HepG2 (cell line): ENCODE results near the gene PHAX. TPM values are rescaled to one million over a fixed set of nuclear protein-coding genes. Genes with fewer than 3 reads are reported as not detected.

ENCODE experiments used
- ATAC-seq: fragments of 200-7000 bp; cut with Tn5 transposase; 3 replicates; pipeline ENCODE4 v1.9.1; 2020; ENCODE audit warnings: mild to moderate bottlenecking, moderate library complexity
- BruUV-seq: library from RNA; stranded (reverse); fragments of 400-500 nt; replicated peaks from 2 replicates; lab custom pipeline; 2021; lab: Mats Ljungman, UMichigan
- CTCF ChIA-PET: fragments of 300-600 bp; formaldehyde crosslinking; extraction: SDS; loops from one replicate; lab custom pipeline; 2021; ENCODE audit warnings: low total read pairs, inconsistent platforms, low intra/inter-chr PET ratio; lab: Yijun Ruan, JAX
- POLR2A ChIA-PET: fragments of 350-600 bp; sonication (Branson Sonifier 250); formaldehyde crosslinking; loops from one replicate; lab custom pipeline; 2020; ENCODE audit warnings: antibody characterized with exemption, inconsistent platforms; lab: Yijun Ruan, JAX
- DNase-seq: peaks from one replicate; pipeline ENCODE4 v3.0.0-alpha.2; 2015; ENCODE audit warnings: low spot score
- FAIRE-seq: peaks from 3 replicates; lab custom pipeline; 2011; peaks lifted over from hg19 to GRCh38; lab: Jason Lieb, UNC
- H2AFZ ChIP-seq: one replicate; pipeline ENCODE4 v1.6.1; 2011; ENCODE audit warnings: low read length, inconsistent platforms
- H3K27ac ChIP-seq: fragments of 300-600 bp; 3 replicates; pipeline ENCODE4 v1.8.0; 2011; ENCODE audit warnings: mixed run types, mild to moderate bottlenecking, mixed read lengths, low read length, inconsistent platforms; ENCODE audit not compliant: insufficient read depth; ENCODE audit errors: extremely low read length
- H3K27me3 ChIP-seq, 2 experiments: fragments of 200-600 bp in 1 of 2; 2 replicates in 1 of 2; 3 replicates in 1 of 2; pipeline versions ENCODE4 v1.6.0 to v1.8.0; 2011; ENCODE audit warnings: low read length in 2 of 2, mild to moderate bottlenecking in 2 of 2, moderate library complexity in 2 of 2, inconsistent platforms in 1 of 2; ENCODE audit not compliant: insufficient read depth in 2 of 2, control insufficient read depth in 1 of 2
- H3K36me3 ChIP-seq, 2 experiments: fragments of 200-600 bp in 1 of 2; replicated peaks in 1 of 2; 2 replicates in 1 of 2; 3 replicates in 1 of 2; pipeline versions ENCODE4 v1.5.1 to v1.8.0; 2011; ENCODE audit warnings: low read length in 2 of 2, inconsistent platforms in 1 of 2; ENCODE audit not compliant: insufficient read depth in 2 of 2, control insufficient read depth in 1 of 2
- H3K4me1 ChIP-seq: 2 replicates; pipeline ENCODE4 v1.5.1; 2012; ENCODE audit warnings: low read length, inconsistent platforms; ENCODE audit not compliant: insufficient read depth
- H3K4me2 ChIP-seq: 2 replicates; pipeline ENCODE4 v1.6.0; 2011; ENCODE audit warnings: low read depth, low read length, inconsistent platforms
- H3K4me3 ChIP-seq, 3 experiments: fragments of 200-600 bp in 1 of 3; sonication (generic), shearing (Covaris generic) in 1 of 3; replicated peaks in 1 of 3; 2 replicates each; pipeline ENCODE4 v1.5.1; 2011 to 2016; ENCODE audit warnings: low read length in 3 of 3, inconsistent platforms in 2 of 3, low read depth in 2 of 3, mild to moderate bottlenecking in 2 of 3, control low read depth in 1 of 3, mixed read lengths in 1 of 3; ENCODE audit not compliant: insufficient read depth in 1 of 3
- H3K79me2 ChIP-seq: one replicate; pipeline ENCODE4 v1.6.1; 2011; ENCODE audit warnings: low read length, inconsistent platforms; ENCODE audit not compliant: insufficient read depth
- H3K9ac ChIP-seq: 2 replicates; pipeline ENCODE4 v1.6.0; 2011; ENCODE audit warnings: mild to moderate bottlenecking, low read depth, low read length, inconsistent platforms; ENCODE audit not compliant: insufficient read depth
- H3K9me3 ChIP-seq: 2 replicates; pipeline ENCODE4 v1.5.1; 2012; ENCODE audit warnings: mild to moderate bottlenecking, low read length
- H4K20me1 ChIP-seq: 2 replicates; pipeline ENCODE4 v1.6.0; 2011; ENCODE audit warnings: inconsistent platforms, mild to moderate bottlenecking, low read length, moderate library complexity; ENCODE audit not compliant: insufficient read depth
- AGO2 ChIP-seq: fragments of 200-400 bp; formaldehyde crosslinking; optimal IDR thresholded peaks from 2 replicates; pipeline ENCODE3; 2017; ENCODE audit warnings: mild to moderate bottlenecking, low read depth, low read length, moderate library complexity
- CBFB ChIP-seq: sonication (generic); formaldehyde crosslinking; IDR thresholded peaks from 2 replicates; pipeline ENCODE4 v1.4.0; 2020; ENCODE audit warnings: missing genetic modification reagents
- CC2D1A ChIP-seq: sonication (generic); formaldehyde crosslinking; IDR thresholded peaks from 2 replicates; pipeline ENCODE4 v1.8.1; 2023; ENCODE audit warnings: mild to moderate bottlenecking, missing genetic modification reagents
- CREB1 ChIP-seq, 2 experiments: fragments of 450-650 bp in 1 of 2; IDR thresholded peaks; 2 replicates each; pipeline ENCODE4 v1.6.1; 2016 to 2017; ENCODE audit warnings: control low read depth in 1 of 2, mild to moderate bottlenecking in 1 of 2, missing compliant biosample characterization in 1 of 2, missing genetic modification characterization in 1 of 2
- EHMT2 ChIP-seq: fragments of 200-600 bp; sonication (generic); IDR thresholded peaks from 2 replicates; pipeline ENCODE4 v1.7.0; 2017; ENCODE audit warnings: antibody characterized with exemption, low read depth, low read length, borderline replicate concordance
- FOXJ3 ChIP-seq: sonication (generic); formaldehyde crosslinking; IDR thresholded peaks from 2 replicates; pipeline ENCODE4 v1.4.0; 2020; ENCODE audit warnings: missing genetic modification reagents, mild to moderate bottlenecking, borderline replicate concordance
- HMG20A ChIP-seq: IDR thresholded peaks from 2 replicates; pipeline ENCODE4 v1.6.1; 2016; ENCODE audit warnings: borderline replicate concordance
- HNRNPH1 ChIP-seq: fragments of 200-400 bp; formaldehyde crosslinking; optimal IDR thresholded peaks from 2 replicates; pipeline ENCODE3; 2017; ENCODE audit warnings: mild to moderate bottlenecking, low read depth, low read length
- IKZF4 ChIP-seq: sonication (generic); formaldehyde crosslinking; IDR thresholded peaks from 2 replicates; pipeline ENCODE4 v1.5.1; 2020; ENCODE audit warnings: borderline replicate concordance, mild to moderate bottlenecking, low read depth, missing genetic modification reagents; ENCODE audit errors: not compliant biosample characterization
- KAT8 ChIP-seq: IDR thresholded peaks from 2 replicates; pipeline ENCODE4 v1.6.1; 2016; ENCODE audit warnings: missing genetic modification reagents, missing compliant biosample characterization
- SMAD3 ChIP-seq: sonication (generic); formaldehyde crosslinking; IDR thresholded peaks from 2 replicates; pipeline ENCODE4 v1.4.0; 2020; ENCODE audit warnings: missing genetic modification reagents
- ZBTB33 ChIP-seq: sonication (generic); formaldehyde crosslinking; IDR thresholded peaks from 2 replicates; pipeline ENCODE4 v1.4.0; 2020; ENCODE audit warnings: missing genetic modification reagents
- ZNF616 ChIP-seq: sonication (generic); formaldehyde crosslinking; IDR thresholded peaks from 2 replicates; pipeline ENCODE4 v1.5.0; 2020; ENCODE audit warnings: low read depth, mild to moderate bottlenecking, missing genetic modification reagents
- ZNF839 ChIP-seq: sonication (generic); formaldehyde crosslinking; IDR thresholded peaks from 2 replicates; pipeline ENCODE4 v1.4.0; 2020; ENCODE audit warnings: missing genetic modification reagents, mild to moderate bottlenecking, borderline replicate concordance
- WGBS: methylation state at CpG from one replicate; pipeline ENCODE4 v1.1.6; 2017; ENCODE audit warnings: low lambda C conversion rate; 5-methylcytosine and 5-hydroxymethylcytosine counted together
- in situ Hi-C: cut with HindIII; loops from 2 replicates; pipeline ENCODE4 v1.10.0; 2017; ENCODE audit warnings: low pct_unique_long_range_greater_than_20kb; ENCODE audit not compliant: extremely low pct_ligation_motif_present
- intact Hi-C: fragments of 100-400 bp; cut with micrococcal nuclease; formaldehyde crosslinking; loops from one replicate; pipeline ENCODE4 v1.10.0; 2022; ENCODE audit not compliant: unreplicated experiment
- polyA plus RNA-seq, 8 experiments: library from polyadenylated mRNA; depleted of rRNA in 3 of 8; stranded (reverse) in 7 of 8; unstranded in 1 of 8; fragments of >200 nt; fragmentation: Illumina TruSeq in 4 of 8; extraction: Trizol in 4 of 8; gene quantifications; 2 replicates each; pipeline versions ENCODE4 v1.2.1 to v1.2.3, GENCODE V29; 2011 to 2016; ENCODE audit warnings: low read depth in 4 of 8, missing spikeins in 1 of 8, mixed read lengths in 1 of 8; ENCODE audit not compliant: insufficient read depth in 1 of 8
- total RNA-seq, 5 experiments: library from RNA; depleted of rRNA; stranded (reverse); fragments of >200 nt; fragmentation: Illumina TruSeq; extraction: Trizol; gene quantifications; 2 replicates each; pipeline ENCODE4 v1.2.3, GENCODE V29; 2016; ENCODE audit warnings: low read depth in 1 of 5

PHAX gene
- total and polyA plus RNA-seq, 2 of the 13 experiments (the other 11 are each of a cell fraction or from before 2014, with no cell fraction given): 20.0 to 59.7 TPM

DNA sequence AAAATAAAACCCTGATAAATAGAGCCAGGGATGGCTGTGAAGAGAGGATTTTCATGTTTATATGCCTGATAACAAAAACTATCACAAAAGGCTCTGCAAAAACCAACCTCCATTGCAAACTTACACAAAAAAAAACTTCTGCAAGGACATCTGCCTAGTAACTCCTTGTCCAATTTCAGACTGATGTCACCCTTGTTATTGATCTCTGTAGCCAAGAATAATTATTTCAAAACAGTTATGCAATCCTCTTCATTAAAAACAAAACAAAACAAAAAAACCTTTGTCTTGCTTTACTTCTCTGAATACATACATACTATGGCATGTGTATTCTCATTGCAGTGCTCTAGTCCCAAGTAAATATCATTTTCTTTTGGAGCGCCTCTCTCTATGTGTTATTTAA, 49.7 kb downstream of the PHAX start (continued):
- TF ChIP-seq CC2D1A (CRISPR knock-in tag) (no peak), CREB1 (IDR thresholded peaks at IDR 0.05) (no peak), CREB1 (CRISPR knock-in tag; IDR thresholded peaks at IDR 0.05) (peak; percentile 56; the same call in 1 of the 2 replicates), HNRNPH1 (no peak), FOXJ3 (CRISPR knock-in tag) (0 out of 2 replicates have a peak, but pooled peaks have one; percentile 28), HMG20A (CRISPR knock-in tag) (peak; percentile 47; the same call in 1 of the 2 replicates), IKZF4 (no peak), SMAD3 (CRISPR knock-in tag) (no peak), CBFB (CRISPR knock-in tag) (no peak), EHMT2 (no peak), ZNF616 (CRISPR knock-in tag) (no peak), AGO2 (no peak), ZNF839 (CRISPR knock-in tag) (no peak)

GRCh38 chr5:126651013-126651577, 50.3 kb downstream of the PHAX start:
- H3K9ac ChIP-seq: no peak overlapping the region
- 0 out of 2 replicates have a peak, but pooled peaks have one; percentile 12 for TF ChIP-seq KAT8 (CRISPR knock-in tag)
- TF ChIP-seq ZBTB33 (CRISPR knock-in tag): no peak
- no peaks in the 10 kb centered on the region for H3K36me3 ChIP-seq
- H3K9me3 ChIP-seq: no peaks in the 10 kb centered on the region
- no TSS peak for BruUV-seq
- no peaks in the 10 kb centered on the region for H4K20me1 ChIP-seq
- no peak for ATAC-seq
- FAIRE-seq: peak; percentile 15
- peak overlapping the region in 1 of 3 experiments; percentile 9; a peak in 1 of 6 replicates for H3K4me3 ChIP-seq
- in situ Hi-C loops: loop anchor here (10.0 to 25.0 kb wide), 3 partner anchors 154 to 664 kb away; partner anchors contain the start of gene MARCHF3
- 13% methylated on average over 1 of the region's 1 CpG for WGBS
- H3K27ac ChIP-seq: peak overlapping the region; percentile 82
- H3K4me1 ChIP-seq: peaks cover 78% of the 10 kb centered on the region
- ChIA-PET POLR2A (interaction anchor here (1.0 to 2.0 kb wide), 4 partner anchors 51 to 127 kb away, joined by 3 to 12 read pairs (median 6); partner anchors contain the start of genes ALDH7A1, LMNB1 and PHAX), CTCF (no interaction called here)
- H2AFZ ChIP-seq: no peak overlapping the region
- H3K27me3 ChIP-seq: no peaks in the 10 kb centered on the region
- intact Hi-C loops: no loop called here
- H3K79me2 ChIP-seq: no peaks in the 10 kb centered on the region
- no peak for DNase-seq
- peak overlapping the region; percentile 67 for H3K4me2 ChIP-seq
